Suppressor macrophage treated with lipopolysaccharide for 4 hours (primary cell): ENCODE results near the gene KCTD1.

Source experiments
- DNase-seq: peaks from one replicate; pipeline ENCODE4 v3.0.0-alpha.2; 2020

Gene KCTD1

GRCh38 chr18:26480897-26481795 is 67.2 kb downstream of the KCTD1 start:
- DNase-seq = no peak

GRCh38 chr18:26479681-26480079 is 68.7 kb downstream of the KCTD1 start:
- DNase-seq = no peak

- DNase-seq = no peak
Measured at GRCh38 chr18:26479065-26479680, 69.2 kb downstream of the KCTD1 start.

- DNase-seq = no peak
Measured at GRCh38 chr18:26477828-26478466, 70.4 kb downstream of the KCTD1 start.

DNA sequence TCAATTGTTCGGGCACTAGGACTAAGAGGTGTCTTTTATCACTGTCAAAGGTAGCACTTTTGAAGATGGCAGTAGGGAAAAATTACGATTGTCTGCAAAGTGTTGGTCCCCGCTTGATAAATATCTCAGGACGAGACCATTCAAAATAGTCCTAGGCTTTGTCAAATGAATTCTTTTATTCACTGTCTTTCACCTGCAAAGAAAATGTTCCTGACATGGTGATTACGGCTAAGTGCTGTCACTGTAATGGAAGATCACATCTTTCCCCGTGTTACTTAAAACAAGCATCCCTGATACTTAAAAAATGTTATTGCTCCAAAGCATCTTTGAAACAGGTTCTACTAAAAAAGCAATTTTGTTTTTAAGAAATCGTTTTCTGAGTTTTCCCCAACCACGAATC is 71.7 kb downstream of the KCTD1 start:
- DNase-seq = no peak

DNA sequence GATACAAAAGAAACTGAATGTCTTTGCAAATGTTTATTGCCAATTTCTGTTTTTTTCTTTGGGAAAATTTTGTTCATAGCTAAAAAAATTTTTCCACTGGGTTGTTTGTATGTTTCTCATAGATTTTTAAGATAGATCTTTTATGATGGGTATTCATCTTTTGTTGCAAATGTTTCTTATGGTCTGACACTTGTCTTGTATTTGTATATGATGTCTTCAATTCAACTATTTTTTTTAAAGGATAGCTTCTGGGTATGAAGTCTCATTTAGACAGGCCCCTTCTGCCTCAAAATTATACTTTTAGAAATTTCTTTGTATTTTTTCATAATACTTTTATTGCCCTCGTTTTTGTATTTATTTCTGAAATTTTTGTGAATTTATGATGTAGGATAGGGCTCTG is 73.8 kb downstream of the KCTD1 start:
- no peak for DNase-seq

- DNase-seq = no peak
Measured at GRCh38 chr18:26473672-26474071, 74.7 kb downstream of the KCTD1 start.

DNA sequence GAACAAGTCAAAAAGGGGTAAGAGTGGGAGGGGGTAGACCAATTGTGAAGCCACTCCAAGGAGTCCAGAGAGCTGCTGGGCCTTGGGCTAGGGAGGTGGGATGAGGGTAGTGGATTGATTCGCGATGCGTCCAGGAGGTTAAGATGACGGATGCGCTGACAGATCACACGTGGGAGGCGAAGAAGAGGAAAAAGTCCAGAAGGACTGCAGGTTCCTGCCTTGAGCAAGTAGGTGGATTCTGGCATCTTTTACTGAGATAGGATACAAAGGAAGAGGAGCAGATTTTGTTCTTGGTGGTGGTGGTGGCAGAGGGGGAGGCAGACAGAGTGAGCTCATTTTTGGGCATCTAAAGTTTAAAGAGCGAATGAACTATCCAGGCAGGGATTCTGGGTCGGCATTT is 76.5 kb downstream of the KCTD1 start:
- no peak for DNase-seq

GRCh38 chr18:26471027-26471426 is 77.3 kb downstream of the KCTD1 start:
- no peak for DNase-seq

GRCh38 chr18:26470011-26470637 is 78.2 kb downstream of the KCTD1 start:
- DNase-seq = no peak

- DNase-seq = no peak
Measured at GRCh38 chr18:26468931-26469340, 79.4 kb downstream of the KCTD1 start.

DNA sequence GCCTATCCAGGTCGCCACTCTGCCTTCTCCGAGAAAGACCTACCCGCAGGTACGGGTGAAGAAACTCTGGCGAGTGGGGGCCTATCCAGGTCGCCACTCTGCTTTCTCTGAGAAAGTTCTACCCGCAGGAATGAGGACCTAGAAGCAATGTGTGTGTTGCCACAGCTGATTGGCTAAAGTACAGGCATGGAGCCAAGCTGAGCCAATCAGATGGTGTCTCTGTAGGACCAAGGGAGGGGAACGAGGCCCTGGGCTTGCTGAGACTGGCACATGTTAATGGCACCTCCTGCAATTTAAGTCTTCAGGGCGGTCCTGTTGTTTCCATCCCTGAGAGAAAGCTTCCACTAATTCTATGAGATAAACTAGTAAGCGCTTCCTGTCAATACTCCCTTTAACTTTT is 82.3 kb downstream of the KCTD1 start:
- DNase-seq = no peak

- no peak for DNase-seq
Measured at GRCh38 chr18:26465431-26465830, 82.9 kb downstream of the KCTD1 start.

DNA sequence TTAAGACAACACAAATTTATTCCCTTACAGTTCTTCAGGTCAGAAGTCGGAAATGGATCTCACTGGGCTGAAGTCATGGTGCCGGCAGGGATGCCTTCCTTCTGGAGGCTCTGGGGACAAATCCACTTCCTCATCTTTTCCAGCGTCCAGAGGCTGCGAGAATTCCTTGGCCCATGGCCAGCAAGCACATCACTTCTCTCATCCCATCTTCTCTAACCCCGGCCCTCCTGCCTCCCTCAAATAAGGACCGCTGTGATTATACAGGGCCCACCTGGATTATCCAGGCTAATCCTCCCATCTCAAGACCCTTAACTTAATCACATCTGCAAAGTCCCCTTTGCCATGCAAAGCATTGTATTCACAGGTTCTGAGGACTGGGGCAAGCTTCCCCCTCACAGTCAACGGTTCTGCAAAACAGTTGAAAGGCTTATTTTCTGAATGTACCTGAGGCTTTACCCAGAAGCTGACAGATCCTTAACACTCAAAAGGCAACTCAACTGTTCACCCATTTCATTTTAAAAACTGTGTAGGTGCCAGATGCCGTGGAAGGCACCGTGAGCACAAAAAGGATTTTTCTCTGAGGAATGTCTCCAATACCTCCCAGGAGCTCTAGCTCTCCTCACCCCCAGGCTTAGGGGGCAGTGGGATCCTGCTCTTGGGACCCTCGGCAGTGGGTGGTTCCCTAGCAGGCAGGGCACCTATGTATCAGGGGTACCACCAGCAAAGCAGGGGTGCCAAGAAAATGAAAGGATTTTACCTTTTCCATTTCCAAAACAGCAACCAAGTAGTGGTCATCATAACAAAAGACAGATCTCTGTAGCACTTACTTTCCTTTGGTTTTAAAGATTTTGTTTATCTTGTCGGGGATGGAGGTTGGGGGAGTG is 84.0 kb downstream of the KCTD1 start:
- DNase-seq = no peak

- DNase-seq = no peak
Measured at GRCh38 chr18:26462355-26462754, 86.0 kb downstream of the KCTD1 start.

DNA sequence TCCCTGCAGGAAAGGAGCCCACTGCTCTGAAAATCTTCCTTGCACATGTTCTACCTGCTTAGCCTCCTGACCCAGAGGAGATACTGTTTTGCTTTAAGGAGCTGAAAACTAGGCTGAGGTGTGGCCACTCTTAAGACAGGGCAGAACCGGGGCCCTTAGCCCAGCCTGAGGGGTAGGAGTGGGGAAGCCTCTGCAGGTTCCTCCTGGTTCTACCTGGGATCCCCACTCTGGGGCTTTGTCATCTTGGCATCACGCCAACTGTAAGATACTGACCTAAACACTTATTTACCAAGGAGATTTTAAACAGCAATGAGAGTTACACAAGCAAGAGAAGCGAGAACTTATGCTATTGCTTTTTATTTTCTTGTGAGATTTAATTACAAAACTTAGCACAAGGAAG is 86.9 kb downstream of the KCTD1 start:
- no peak for DNase-seq

DNA sequence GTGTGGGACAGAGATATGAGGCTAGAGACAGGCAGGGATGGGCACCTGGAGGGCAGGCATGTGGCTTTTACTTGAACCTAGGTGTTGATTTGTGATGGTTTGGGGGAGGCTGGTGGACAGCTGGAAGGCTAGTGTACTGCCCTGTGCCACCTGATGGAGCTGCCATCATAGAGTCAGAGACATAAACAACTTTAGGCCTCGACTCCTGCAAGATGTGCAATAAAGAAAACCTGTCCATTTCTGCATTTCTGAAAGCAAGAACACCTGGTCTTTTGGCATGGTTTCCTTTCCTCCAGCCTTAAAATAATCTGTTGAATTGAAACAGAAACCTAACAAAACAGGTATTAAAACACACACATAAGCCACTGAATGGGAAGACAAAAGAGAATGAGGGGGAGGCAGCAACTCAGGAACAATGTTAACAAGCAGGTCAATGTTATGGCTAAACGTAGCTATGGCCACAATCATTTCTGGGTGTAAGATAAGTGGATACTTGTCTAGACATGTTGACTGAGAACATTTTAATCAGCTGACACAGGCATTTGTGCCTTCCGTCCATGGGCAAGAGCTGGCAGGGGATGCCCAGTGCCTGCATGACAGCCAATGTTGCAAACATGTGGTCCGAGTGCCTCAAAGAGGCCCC is 87.8 kb downstream of the KCTD1 start:
- no peak for DNase-seq

DNA sequence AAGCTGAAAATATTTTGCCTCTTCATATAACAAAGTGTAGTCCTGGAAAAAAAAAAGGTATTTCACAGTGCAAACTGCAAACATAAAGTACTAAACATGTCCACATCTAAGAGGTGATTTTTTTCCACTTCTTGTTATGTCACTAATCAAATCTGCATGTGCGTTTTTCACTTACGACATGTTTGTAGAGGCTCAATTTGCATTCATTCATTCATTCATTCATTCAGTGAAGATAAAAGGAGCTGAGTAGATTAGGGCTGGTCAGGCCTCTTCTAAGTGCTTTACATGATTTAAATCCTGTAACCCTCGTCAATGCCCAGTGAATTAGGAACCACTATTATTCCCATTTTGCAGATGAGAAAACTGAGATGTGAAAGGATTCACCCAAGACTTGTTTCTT is 88.5 kb downstream of the KCTD1 start:
- no peak for DNase-seq

DNA sequence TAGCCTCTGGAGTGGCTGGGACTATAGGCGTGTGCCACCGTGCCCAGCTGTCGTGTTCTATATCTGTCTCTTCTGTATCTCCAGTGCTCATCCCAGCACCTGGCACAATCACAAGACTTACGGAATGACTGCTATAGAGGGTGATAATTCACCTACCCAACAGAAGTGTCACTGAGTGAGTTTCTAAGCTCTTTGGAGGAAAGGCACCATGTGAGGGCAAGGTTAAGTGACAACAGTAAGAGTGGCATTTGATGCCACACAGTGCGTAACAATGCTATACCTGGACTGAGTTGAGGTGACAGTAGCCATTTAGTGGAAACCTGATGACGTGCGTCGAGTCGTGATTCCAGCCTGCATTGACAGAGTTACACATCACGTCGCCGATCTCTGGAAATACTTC is 89.0 kb downstream of the KCTD1 start:
- DNase-seq = no peak

DNA sequence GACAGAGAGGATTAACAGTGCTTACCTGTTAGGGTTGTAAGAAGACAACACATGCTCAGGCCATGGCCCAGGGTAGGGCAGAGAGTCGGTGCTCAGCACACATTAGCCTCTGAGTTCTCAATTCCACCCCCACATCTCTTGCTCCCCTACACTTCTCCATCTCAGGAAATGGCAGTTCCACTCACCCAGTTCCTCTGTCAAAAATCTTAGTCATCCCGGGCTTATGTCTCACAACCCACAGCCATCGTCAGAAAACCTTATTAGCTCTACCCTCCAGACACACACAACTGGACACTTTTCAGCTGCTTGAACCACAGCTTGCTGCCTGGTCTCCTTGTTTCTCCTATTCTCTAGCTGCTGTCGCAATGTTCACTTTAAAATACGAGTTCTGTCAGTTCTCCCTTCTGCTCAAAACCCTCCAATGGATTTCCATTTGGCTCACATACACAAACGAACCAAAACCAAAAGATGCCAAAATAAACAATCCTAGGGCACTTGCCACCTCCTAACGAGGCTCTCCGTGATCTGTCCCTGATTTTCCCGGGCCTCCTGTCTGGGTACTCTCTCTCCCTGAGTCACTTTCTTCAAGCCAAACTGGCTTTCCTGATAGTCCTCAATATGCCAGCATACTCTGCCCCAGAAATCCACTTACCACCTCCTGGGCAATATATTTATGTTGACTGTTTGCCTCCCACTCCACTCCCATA is 89.7 kb downstream of the KCTD1 start:
- peak; percentile 58 for DNase-seq

GRCh38 chr18:26457611-26458353 is 90.6 kb downstream of the KCTD1 start:
- no peak for DNase-seq
